ENCODE data around the gene NMB.

DNA sequence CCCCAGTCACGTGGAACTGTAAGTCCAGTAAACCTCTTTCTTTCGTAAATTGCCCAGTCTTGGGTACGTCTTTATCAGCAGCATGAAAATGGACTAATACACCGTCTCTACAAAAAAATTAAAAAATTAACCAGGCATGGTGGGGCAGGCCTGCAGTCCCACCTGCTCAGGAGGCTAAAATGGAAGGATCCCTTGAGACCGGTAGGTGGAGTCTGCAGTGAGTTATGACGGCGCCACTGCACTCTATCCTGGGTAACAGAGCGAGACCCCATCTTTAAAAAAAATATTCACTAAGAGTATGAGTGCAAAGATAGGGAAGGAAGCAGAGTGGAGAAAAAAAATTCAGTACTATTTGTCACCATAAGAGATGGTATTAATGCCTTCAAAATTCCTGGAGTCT is 32.3 kb upstream of the NMB start:
- TF ChIP-seq, protein P1, sequence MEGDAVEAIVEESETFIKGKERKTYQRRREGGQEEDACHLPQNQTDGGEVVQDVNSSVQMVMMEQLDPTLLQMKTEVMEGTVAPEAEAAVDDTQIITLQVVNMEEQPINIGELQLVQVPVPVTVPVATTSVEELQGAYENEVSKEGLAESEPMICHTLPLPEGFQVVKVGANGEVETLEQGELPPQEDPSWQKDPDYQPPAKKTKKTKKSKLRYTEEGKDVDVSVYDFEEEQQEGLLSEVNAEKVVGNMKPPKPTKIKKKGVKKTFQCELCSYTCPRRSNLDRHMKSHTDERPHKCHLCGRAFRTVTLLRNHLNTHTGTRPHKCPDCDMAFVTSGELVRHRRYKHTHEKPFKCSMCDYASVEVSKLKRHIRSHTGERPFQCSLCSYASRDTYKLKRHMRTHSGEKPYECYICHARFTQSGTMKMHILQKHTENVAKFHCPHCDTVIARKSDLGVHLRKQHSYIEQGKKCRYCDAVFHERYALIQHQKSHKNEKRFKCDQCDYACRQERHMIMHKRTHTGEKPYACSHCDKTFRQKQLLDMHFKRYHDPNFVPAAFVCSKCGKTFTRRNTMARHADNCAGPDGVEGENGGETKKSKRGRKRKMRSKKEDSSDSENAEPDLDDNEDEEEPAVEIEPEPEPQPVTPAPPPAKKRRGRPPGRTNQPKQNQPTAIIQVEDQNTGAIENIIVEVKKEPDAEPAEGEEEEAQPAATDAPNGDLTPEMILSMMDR (IDR thresholded peaks at IDR 0.05): no peak
- no peak for TF ChIP-seq POLR2AphosphoS5 (IDR thresholded peaks at IDR 0.05)

Data from gastroesophageal sphincter (tissue), 3 donors.